Measurements from ENCODE around the gene EBF4.

- no peak for TF ChIP-seq CTCF (IDR thresholded peaks at IDR 0.05 in 4 of 5, conservative IDR thresholded peaks at IDR 0.05 in 1 of 5)
- no peak for TF ChIP-seq POLR2A (IDR thresholded peaks at IDR 0.05)
Observed at GRCh38 chr20:2698912-2699311, 6.3 kb downstream of the EBF4 start.
